ENCODE results near the gene TSPAN1.

DNA sequence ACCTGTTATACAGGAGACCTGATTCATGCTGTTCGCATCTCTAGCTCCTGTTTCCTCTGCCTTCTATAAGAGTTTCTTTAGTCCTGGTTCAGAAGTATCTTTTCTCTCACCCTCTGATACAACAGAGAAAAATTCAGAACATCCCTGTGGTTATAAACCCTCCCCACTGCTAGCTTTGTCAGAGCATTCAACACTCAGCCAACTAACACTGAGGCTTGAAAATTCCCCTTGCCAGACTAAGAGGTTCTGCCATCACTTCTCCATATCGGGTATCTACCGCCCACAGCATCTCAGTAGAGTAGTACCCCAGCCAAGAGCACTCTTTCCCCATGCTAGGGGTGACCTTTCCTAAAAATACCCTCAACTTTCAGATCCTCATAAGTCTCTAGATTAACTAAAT, 22.9 kb upstream of the TSPAN1 start:
- no peak for TF ChIP-seq EZH2 (IDR thresholded peaks at IDR 0.05; ENCODE audit: borderline replicate concordance, low read depth, low read length, poor library complexity, severe bottlenecking)
- TF ChIP-seq, protein P1, sequence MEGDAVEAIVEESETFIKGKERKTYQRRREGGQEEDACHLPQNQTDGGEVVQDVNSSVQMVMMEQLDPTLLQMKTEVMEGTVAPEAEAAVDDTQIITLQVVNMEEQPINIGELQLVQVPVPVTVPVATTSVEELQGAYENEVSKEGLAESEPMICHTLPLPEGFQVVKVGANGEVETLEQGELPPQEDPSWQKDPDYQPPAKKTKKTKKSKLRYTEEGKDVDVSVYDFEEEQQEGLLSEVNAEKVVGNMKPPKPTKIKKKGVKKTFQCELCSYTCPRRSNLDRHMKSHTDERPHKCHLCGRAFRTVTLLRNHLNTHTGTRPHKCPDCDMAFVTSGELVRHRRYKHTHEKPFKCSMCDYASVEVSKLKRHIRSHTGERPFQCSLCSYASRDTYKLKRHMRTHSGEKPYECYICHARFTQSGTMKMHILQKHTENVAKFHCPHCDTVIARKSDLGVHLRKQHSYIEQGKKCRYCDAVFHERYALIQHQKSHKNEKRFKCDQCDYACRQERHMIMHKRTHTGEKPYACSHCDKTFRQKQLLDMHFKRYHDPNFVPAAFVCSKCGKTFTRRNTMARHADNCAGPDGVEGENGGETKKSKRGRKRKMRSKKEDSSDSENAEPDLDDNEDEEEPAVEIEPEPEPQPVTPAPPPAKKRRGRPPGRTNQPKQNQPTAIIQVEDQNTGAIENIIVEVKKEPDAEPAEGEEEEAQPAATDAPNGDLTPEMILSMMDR (conservative IDR thresholded peaks at IDR 0.05; ENCODE audit: low read depth, low read length): no peak
